Neural cell (in vitro differentiated cells): ENCODE data around the gene PHF23. TPM values are rescaled to one million over a fixed set of nuclear protein-coding genes. Genes with fewer than 3 reads are reported as not detected.
A peak's percentile ranks its signal among the peaks of the same experiment; 100 is the strongest.

ENCODE experiments used
- H2AFZ ChIP-seq: fragments of 200-600, 300-800 bp; sonication (generic), shearing (Covaris generic); 2 replicates; pipeline ENCODE4 v1.6.0; 2014; ENCODE audit warnings: low read depth, mild to moderate bottlenecking, antibody characterized with exemption, low read length, moderate library complexity
- H3F3A ChIP-seq: fragments of 200-600 bp; shearing (Covaris generic); 2 replicates; pipeline ENCODE4 v1.6.1; 2016; ENCODE audit warnings: mild to moderate bottlenecking, moderate library complexity, mixed read lengths, antibody characterized with exemption, low read length; ENCODE audit not compliant: insufficient read depth, poor library complexity, severe bottlenecking
- H3K27ac ChIP-seq: fragments of 200-600, 300-800 bp; sonication (generic), shearing (Covaris generic); 2 replicates; pipeline ENCODE4 v1.5.1; 2014; ENCODE audit warnings: mild to moderate bottlenecking, low read length, moderate library complexity
- H3K27me3 ChIP-seq: fragments of 300-800, 200-600 bp; sonication (generic), shearing (Covaris generic); 2 replicates; pipeline ENCODE4 v1.6.0; 2014; ENCODE audit warnings: mild to moderate bottlenecking, low read depth, low read length, moderate library complexity; ENCODE audit not compliant: insufficient read depth
- H3K36me3 ChIP-seq: fragments of 300-800, 200-600 bp; sonication (generic), shearing (Covaris generic); 2 replicates; pipeline ENCODE4 v1.5.1; 2014; ENCODE audit warnings: mild to moderate bottlenecking, antibody characterized with exemption, low read length, moderate library complexity; ENCODE audit not compliant: insufficient read depth
- H3K4me2 ChIP-seq: fragments of 300-800, 200-600 bp; sonication (generic), shearing (Covaris generic); 2 replicates; pipeline ENCODE4 v1.6.0; 2014; ENCODE audit warnings: mild to moderate bottlenecking, low read length
- H3K4me3 ChIP-seq: fragments of 300-800, 200-600 bp; sonication (generic), shearing (Covaris generic); 2 replicates; pipeline ENCODE4 v1.5.1; 2014; ENCODE audit warnings: mild to moderate bottlenecking, low read length, moderate library complexity
- H3K79me2 ChIP-seq: fragments of 200-600 bp; shearing (Covaris generic); replicated peaks from 2 replicates; pipeline ENCODE4 v1.6.0; 2014; ENCODE audit warnings: mild to moderate bottlenecking, low read length, moderate library complexity; ENCODE audit not compliant: insufficient read depth
- H3K9ac ChIP-seq: fragments of 300-800, 200-600 bp; sonication (generic), shearing (Covaris generic); 2 replicates; pipeline ENCODE4 v1.6.1; 2016; ENCODE audit warnings: mild to moderate bottlenecking, low read length, mixed read lengths
- H3K9me2 ChIP-seq: fragments of 200-600 bp; shearing (Covaris generic); 2 replicates; pipeline ENCODE4 v1.6.1; 2016; ENCODE audit warnings: mild to moderate bottlenecking, low read length, mixed read lengths; ENCODE audit not compliant: insufficient read depth
- H3K9me3 ChIP-seq: fragments of 200-600, 300-800 bp; sonication (generic), shearing (Covaris generic); 2 replicates; pipeline ENCODE4 v1.6.1; 2016; ENCODE audit warnings: mild to moderate bottlenecking, mixed run types, low read length, moderate library complexity, mixed read lengths
- H4K20me1 ChIP-seq: fragments of 200-600 bp; shearing (Covaris generic); 2 replicates; pipeline ENCODE4 v1.6.1; 2016; ENCODE audit warnings: mild to moderate bottlenecking, mixed run types; ENCODE audit not compliant: insufficient read depth
- CTCF ChIP-seq: fragments of 450-650 bp; IDR thresholded peaks from 2 replicates; pipeline ENCODE4 v1.5.1; 2014; ENCODE audit warnings: antibody characterized with exemption, mild to moderate bottlenecking, moderate library complexity; ENCODE audit not compliant: poor library complexity, severe bottlenecking
- EP300 ChIP-seq: fragments of 450-650 bp; conservative IDR thresholded peaks from 2 replicates; pipeline ENCODE4 v1.6.1; 2014; ENCODE audit warnings: antibody characterized with exemption, mild to moderate bottlenecking, moderate library complexity; ENCODE audit not compliant: poor library complexity, severe bottlenecking
- EZH2 ChIP-seq: fragments of 200-600, 300-800 bp; shearing (Covaris generic), sonication (generic); IDR thresholded peaks from 2 replicates; pipeline ENCODE4 v1.6.1; 2014; ENCODE audit warnings: antibody characterized with exemption, low read length, borderline replicate concordance, mild to moderate bottlenecking; ENCODE audit not compliant: insufficient read depth, poor library complexity, severe bottlenecking
- MXI1 ChIP-seq: fragments of 450-650 bp; conservative IDR thresholded peaks from 2 replicates; pipeline ENCODE4 v1.6.1; 2014; ENCODE audit warnings: antibody characterized with exemption, mild to moderate bottlenecking; ENCODE audit not compliant: poor library complexity, severe bottlenecking
- POLR2AphosphoS5 ChIP-seq: IDR thresholded peaks from 2 replicates; pipeline ENCODE4 v1.6.1; 2012
- RAD21 ChIP-seq: fragments of 450-650 bp; conservative IDR thresholded peaks from 2 replicates; pipeline ENCODE4 v1.6.1; 2014; ENCODE audit warnings: antibody characterized with exemption, mild to moderate bottlenecking, moderate library complexity
- REST ChIP-seq: IDR thresholded peaks from 2 replicates; pipeline ENCODE4 v1.6.1; 2012; ENCODE audit warnings: borderline replicate concordance
- SMC3 ChIP-seq: fragments of 450-650 bp; conservative IDR thresholded peaks from 2 replicates; pipeline ENCODE4 v1.6.1; 2014; ENCODE audit warnings: antibody characterized with exemption, mild to moderate bottlenecking, moderate library complexity; ENCODE audit not compliant: poor library complexity
- TAF1 ChIP-seq: IDR thresholded peaks from 2 replicates; pipeline ENCODE4 v1.6.1; 2012; ENCODE audit warnings: low read depth
- polyA plus RNA-seq: library from polyadenylated mRNA; depleted of rRNA; stranded (reverse); fragments of >200 nt; gene quantifications from 2 replicates; pipeline ENCODE4 v1.2.3, GENCODE V29; 2014

Gene PHF23
- polyA plus RNA-seq, 1 donor from 2014 or later = 55.7 TPM

- no peak overlapping the region for H3K4me2 ChIP-seq
- no peak overlapping the region for H2AFZ ChIP-seq
- peak overlapping the region; percentile 20 for H3K27ac ChIP-seq
- no peaks in the 10 kb centered on the region for H3K36me3 ChIP-seq
- H3K79me2 ChIP-seq = peaks cover 60% of the 10 kb centered on the region
- no peaks in the 10 kb centered on the region for H4K20me1 ChIP-seq
- H3K9me3 ChIP-seq = no peaks in the 10 kb centered on the region
- H3K9me2 ChIP-seq = no peaks in the 10 kb centered on the region
- H3K27me3 ChIP-seq = no peaks in the 10 kb centered on the region
- peak overlapping the region; percentile 29 for H3K9ac ChIP-seq
- H3K4me3 ChIP-seq = peak overlapping the region; percentile 13
- no peaks in the 10 kb centered on the region for H3F3A ChIP-seq
- TF ChIP-seq SMC3 = no peak
- no peak for TF ChIP-seq POLR2AphosphoS5
- no peak for TF ChIP-seq REST
- no peak for TF ChIP-seq RAD21
- TF ChIP-seq EP300 = no peak
- TF ChIP-seq CTCF = no peak
- TF ChIP-seq EZH2 = no peak
- no peak for TF ChIP-seq TAF1
- no peak for TF ChIP-seq MXI1
Observed at GRCh38 chr17:7208027-7208571, 31.2 kb downstream of the PHF23 start.

- no peaks in the 10 kb centered on the region for H3K9me3 ChIP-seq
- H3K4me3 ChIP-seq = peak overlapping the region; percentile 13
- no peaks in the 10 kb centered on the region for H3K9me2 ChIP-seq
- H2AFZ ChIP-seq = no peak overlapping the region
- no peaks in the 10 kb centered on the region for H4K20me1 ChIP-seq
- H3K9ac ChIP-seq = peak overlapping the region; percentile 38
- H3K27me3 ChIP-seq = no peaks in the 10 kb centered on the region
- H3K36me3 ChIP-seq = no peaks in the 10 kb centered on the region
- no peak for TF ChIP-seq TAF1
- TF ChIP-seq SMC3 = no peak
- no peak for TF ChIP-seq RAD21
- no peak for TF ChIP-seq REST
- TF ChIP-seq MXI1 = no peak
- no peak for TF ChIP-seq CTCF
- TF ChIP-seq EP300 = no peak
- TF ChIP-seq EZH2 = no peak
- no peak for TF ChIP-seq POLR2AphosphoS5
- no peaks in the 10 kb centered on the region for H3F3A ChIP-seq
- H3K79me2 ChIP-seq = peaks cover 53% of the 10 kb centered on the region
- peak overlapping the region; percentile 96 for H3K27ac ChIP-seq
- no peak overlapping the region for H3K4me2 ChIP-seq
Observed at GRCh38 chr17:7207120-7208001, 31.9 kb downstream of the PHF23 start.
